Mesenchymal stem cell (in vitro differentiated cells and primary cell): ENCODE data around the gene TIMM44. TPM values are rescaled to one million over a fixed set of nuclear protein-coding genes. Genes with fewer than 3 reads are reported as not detected.

Experiments
- DNase-seq: peaks from one replicate; pipeline ENCODE4 v3.0.0-alpha.2; 2013
- H2AFZ ChIP-seq: one replicate; pipeline ENCODE4 v1.6.1; 2013; ENCODE audit warnings: low read depth, mild to moderate bottlenecking, control low read depth, inconsistent platforms, low read length, moderate library complexity
- H2AK5ac ChIP-seq: 2 replicates; pipeline ENCODE4 v1.6.1; 2013; ENCODE audit warnings: low read length, moderate library complexity, mild to moderate bottlenecking, inconsistent platforms; ENCODE audit not compliant: severe bottlenecking
- H2BK120ac ChIP-seq: one replicate; pipeline ENCODE4 v1.6.1; 2013; ENCODE audit warnings: low read depth, mild to moderate bottlenecking, inconsistent platforms, low read length, moderate library complexity
- H2BK12ac ChIP-seq, 2 experiments: one replicate each; pipeline ENCODE4 v1.6.1; 2013; ENCODE audit warnings: inconsistent platforms in 2 of 2, low read length in 2 of 2, mild to moderate bottlenecking in 2 of 2, moderate library complexity in 2 of 2, control low read depth in 1 of 2
- H2BK15ac ChIP-seq: one replicate; pipeline ENCODE4 v1.6.1; 2013; ENCODE audit warnings: mild to moderate bottlenecking, low read depth, inconsistent platforms; ENCODE audit not compliant: poor library complexity, severe bottlenecking
- H2BK5ac ChIP-seq: 2 replicates; pipeline ENCODE4 v1.6.1; 2013; ENCODE audit warnings: low read depth, mild to moderate bottlenecking, low read length, control low read depth, inconsistent platforms; ENCODE audit not compliant: poor library complexity, severe bottlenecking
- H3K14ac ChIP-seq, 2 experiments: one replicate each; pipeline ENCODE4 v1.6.1; 2013; ENCODE audit warnings: inconsistent platforms in 2 of 2, low read length in 2 of 2, control low read depth in 1 of 2, mild to moderate bottlenecking in 1 of 2, moderate library complexity in 1 of 2
- H3K18ac ChIP-seq, 2 experiments: one replicate each; pipeline ENCODE4 v1.6.1; 2013; ENCODE audit warnings: inconsistent platforms in 2 of 2, low read length in 2 of 2, control low read depth in 1 of 2, low read depth in 1 of 2, mild to moderate bottlenecking in 1 of 2
- H3K23ac ChIP-seq, 2 experiments: one replicate each; pipeline ENCODE4 v1.6.1; 2013; ENCODE audit warnings: inconsistent platforms in 2 of 2, low read length in 2 of 2, mild to moderate bottlenecking in 2 of 2, moderate library complexity in 2 of 2, control low read depth in 1 of 2
- H3K27ac ChIP-seq: 2 replicates; pipeline ENCODE4 v1.5.1; 2013; ENCODE audit warnings: mild to moderate bottlenecking, moderate library complexity, low read length, control low read depth, inconsistent platforms; ENCODE audit not compliant: poor library complexity, severe bottlenecking
- H3K27me3 ChIP-seq, 2 experiments: 2 replicates each; pipeline versions ENCODE4 v1.6.1 to v1.7.0; 2013; ENCODE audit warnings: low read length in 2 of 2, mild to moderate bottlenecking in 2 of 2, moderate library complexity in 2 of 2, control low read depth in 1 of 2, inconsistent platforms in 1 of 2; ENCODE audit not compliant: control insufficient read depth in 1 of 2, insufficient read depth in 1 of 2
- H3K36me3 ChIP-seq, 2 experiments: 2 replicates each; pipeline versions ENCODE4 v1.6.1 to v1.7.0; 2013; ENCODE audit warnings: low read length in 2 of 2, control low read depth in 1 of 2, inconsistent platforms in 1 of 2, low read depth in 1 of 2, mild to moderate bottlenecking in 1 of 2; ENCODE audit not compliant: insufficient read depth in 2 of 2, control insufficient read depth in 1 of 2
- H3K4ac ChIP-seq, 2 experiments: one replicate each; pipeline ENCODE4 v1.6.1; 2013; ENCODE audit warnings: inconsistent platforms in 2 of 2, low read length in 2 of 2, mild to moderate bottlenecking in 2 of 2, moderate library complexity in 2 of 2, control low read depth in 1 of 2, low read depth in 1 of 2
- H3K4me1 ChIP-seq: 2 replicates; pipeline ENCODE4 v1.6.1; 2013; ENCODE audit warnings: low read depth, low read length, control low read depth; ENCODE audit not compliant: control insufficient read depth, insufficient read depth
- H3K4me2 ChIP-seq: 2 replicates; pipeline ENCODE4 v1.6.1; 2013; ENCODE audit warnings: low read length, mild to moderate bottlenecking, inconsistent platforms; ENCODE audit not compliant: poor library complexity, severe bottlenecking
- H3K4me3 ChIP-seq, 2 experiments: 2 replicates each; pipeline versions ENCODE4 v1.5.1 to v1.7.0; 2013; ENCODE audit warnings: low read length in 2 of 2, mild to moderate bottlenecking in 2 of 2, control low read depth in 1 of 2, low read depth in 1 of 2; ENCODE audit not compliant: insufficient read depth in 1 of 2
- H3K79me1 ChIP-seq: replicated peaks from 2 replicates; pipeline ENCODE4 v1.6.1; 2013; ENCODE audit warnings: mild to moderate bottlenecking, control low read depth, low read length, inconsistent platforms; ENCODE audit not compliant: poor library complexity, severe bottlenecking
- H3K9ac ChIP-seq: 2 replicates; pipeline ENCODE4 v1.7.0; 2013; ENCODE audit warnings: mild to moderate bottlenecking, low read length, moderate library complexity
- H3K9me3 ChIP-seq: 2 replicates; pipeline ENCODE4 v1.7.0; 2013; ENCODE audit warnings: mild to moderate bottlenecking, low read length; ENCODE audit not compliant: control insufficient read depth
- H4K8ac ChIP-seq: one replicate; pipeline ENCODE4 v1.6.1; 2013; ENCODE audit warnings: inconsistent platforms, mild to moderate bottlenecking, low read length, moderate library complexity
- H4K91ac ChIP-seq: one replicate; pipeline ENCODE4 v1.6.1; 2013; ENCODE audit warnings: mild to moderate bottlenecking, low read length, inconsistent platforms
- WGBS: methylation state at CpG from one replicate; pipeline ENCODE4 v1.1.7; 2013; ENCODE audit warnings: mixed read lengths; 5-methylcytosine and 5-hydroxymethylcytosine counted together
- polyA plus RNA-seq, 2 experiments: library from polyadenylated mRNA; stranded (reverse); fragments of 200-250 nt; gene quantifications; one replicate each; pipeline ENCODE4 v1.2.3, GENCODE V29; 2013

The TIMM44 gene
- 43.2 TPM for polyA plus RNA-seq (2013, experiment 1 of 2)
- 41.3 TPM for polyA plus RNA-seq (2013, experiment 2 of 2)

GRCh38 chr19:7943444-7944176 lies at the start of gene TIMM44:
TIMM44 (minus strand) TSS chr19:7943666; CDS start chr19:7943651, 15 bp downstream.
- Histone ChIP-seq H2AFZ (peak within 1 kb of the TSS; percentile 85), H3K27me3 (no peaks in the 10 kb centered on the region), H3K18ac (peak within 1 kb of the TSS; percentile 88 to 99), H3K4ac (peak within 1 kb of the TSS; percentile 84), H4K8ac (peak within 1 kb of the TSS; percentile 96), H3K9me3 (no peaks in the 10 kb centered on the region), H3K36me3 (peaks cover 15 to 18% of the 10 kb centered on the region in 2 experiments), H2AK5ac (peak within 1 kb of the TSS; percentile 60), H3K4me1 (peaks cover 10% of the 10 kb centered on the region), H3K23ac (peak within 1 kb of the TSS in 1 of 2 experiments; percentile 14), H2BK5ac (peak within 1 kb of the TSS; percentile 46), H2BK12ac (no peak within 1 kb of the TSS), H3K9ac (peak within 1 kb of the TSS; percentile 99), H2BK120ac (peak within 1 kb of the TSS; percentile 55), H3K14ac (peak within 1 kb of the TSS; percentile 63 to 94), H4K91ac (peak within 1 kb of the TSS; percentile 80), H2BK15ac (peak within 1 kb of the TSS; percentile 45), H3K4me3 (peak within 1 kb of the TSS; percentile 92 to 99), H3K79me1 (peaks cover 30% of the 10 kb centered on the region), H3K4me2 (peak within 1 kb of the TSS; percentile 100), H3K27ac (peak within 1 kb of the TSS; percentile 82)
- WGBS: 1% methylated on average over 56 of the region's 56 CpGs
- peak; percentile 100 for DNase-seq

- peaks cover 24% of the 10 kb centered on the region for H3K4me1 ChIP-seq
- H2BK5ac ChIP-seq: no peak overlapping the region
- H3K4me3 ChIP-seq: no peak overlapping the region
- H2AK5ac ChIP-seq: no peak overlapping the region
- WGBS: 81% methylated on average over 9 of the region's 10 CpGs
- peaks cover 42 to 47% of the 10 kb centered on the region in 2 experiments for H3K36me3 ChIP-seq
- H3K27me3 ChIP-seq: no peaks in the 10 kb centered on the region
- no peak overlapping the region for H3K4ac ChIP-seq
- H2BK120ac ChIP-seq: no peak overlapping the region
- H3K23ac ChIP-seq: no peak overlapping the region
- no peak for DNase-seq
- no peak overlapping the region for H2BK15ac ChIP-seq
- H2AFZ ChIP-seq: no peak overlapping the region
- H3K9me3 ChIP-seq: no peaks in the 10 kb centered on the region
- H4K8ac ChIP-seq: no peak overlapping the region
- H4K91ac ChIP-seq: no peak overlapping the region
- no peak overlapping the region for H3K9ac ChIP-seq
- no peak overlapping the region for H3K27ac ChIP-seq
- peaks cover 17% of the 10 kb centered on the region for H3K79me1 ChIP-seq
- no peak overlapping the region for H2BK12ac ChIP-seq
- no peak overlapping the region for H3K18ac ChIP-seq
- H3K14ac ChIP-seq: no peak overlapping the region
- no peak overlapping the region for H3K4me2 ChIP-seq
Measured at GRCh38 chr19:7992575-7992974, 49.1 kb upstream of the TIMM44 start.

DNA sequence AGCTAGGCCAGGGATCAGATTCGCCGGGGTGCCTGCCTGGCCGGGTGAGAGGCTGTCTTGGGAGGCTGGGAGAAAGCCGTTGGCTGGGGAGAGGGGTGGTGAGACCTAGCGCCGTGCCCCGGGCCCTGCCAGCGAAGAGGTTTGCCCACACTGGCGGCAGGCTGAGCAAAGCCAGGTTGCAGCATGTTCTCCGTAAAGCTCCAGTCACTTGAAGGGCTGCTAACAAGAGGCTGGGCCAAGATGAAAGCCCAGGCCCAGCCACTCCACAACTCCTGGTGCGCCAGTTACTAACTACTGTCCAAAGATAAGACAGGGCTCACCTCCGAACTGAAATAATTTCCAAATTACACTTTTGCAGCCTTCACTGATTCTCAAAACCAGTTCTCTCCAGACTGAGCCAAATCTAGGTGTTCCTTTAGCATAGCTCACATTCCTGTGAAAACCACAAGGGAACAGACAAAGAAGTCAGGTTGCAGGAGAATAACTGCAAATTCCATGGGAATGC lies 45.7 kb upstream of the TIMM44 start:
- Histone ChIP-seq H2AK5ac (peak overlapping the region; percentile 73), H4K91ac (no peak overlapping the region), H3K4me2 (peak overlapping the region; percentile 7), H3K79me1 (peaks cover 24% of the 10 kb centered on the region), H2BK15ac (no peak overlapping the region), H3K36me3 (peaks cover 60 to 64% of the 10 kb centered on the region in 2 experiments), H3K9ac (no peak overlapping the region), H3K18ac (no peak overlapping the region), H3K4me1 (peaks cover 38% of the 10 kb centered on the region), H3K4ac (no peak overlapping the region), H4K8ac (no peak overlapping the region), H3K9me3 (no peaks in the 10 kb centered on the region), H3K4me3 (no peak overlapping the region), H2AFZ (no peak overlapping the region), H2BK5ac (no peak overlapping the region), H3K14ac (no peak overlapping the region), H3K27me3 (no peaks in the 10 kb centered on the region), H2BK12ac (no peak overlapping the region), H3K27ac (peak overlapping the region; percentile 71), H3K23ac (no peak overlapping the region), H2BK120ac (no peak overlapping the region)
- DNase-seq: no peak
- WGBS: 98% methylated on average over 12 of the region's 12 CpGs

DNA sequence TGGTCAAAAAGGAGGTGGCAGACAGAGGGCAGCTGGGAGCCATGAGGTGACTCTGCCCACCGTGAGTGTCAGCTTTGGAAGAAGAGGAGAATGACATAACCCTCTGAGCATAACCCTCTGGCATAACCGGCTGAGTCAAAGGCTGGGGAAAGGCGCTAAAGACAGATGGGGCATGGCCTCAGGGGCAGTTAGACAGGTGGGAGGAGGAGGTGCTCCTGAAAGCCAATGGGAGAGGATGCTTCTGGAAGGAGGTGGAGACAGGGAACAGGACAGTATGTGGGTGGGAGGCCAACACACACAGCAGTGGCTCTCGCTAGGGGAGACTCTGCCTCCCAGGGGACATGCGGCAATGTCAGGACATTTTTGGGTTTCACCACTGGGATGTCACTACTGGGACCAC lies 44.8 kb upstream of the TIMM44 start:
- no peak overlapping the region for H2BK15ac ChIP-seq
- H2BK12ac ChIP-seq: no peak overlapping the region
- no peak overlapping the region for H3K27ac ChIP-seq
- 88% methylated on average over 5 of the region's 5 CpGs for WGBS
- no peak overlapping the region for H3K4me2 ChIP-seq
- peaks cover 68 to 70% of the 10 kb centered on the region in 2 experiments for H3K36me3 ChIP-seq
- no peak overlapping the region for H3K4me3 ChIP-seq
- H3K9me3 ChIP-seq: no peaks in the 10 kb centered on the region
- H4K8ac ChIP-seq: no peak overlapping the region
- no peak overlapping the region for H3K4ac ChIP-seq
- peaks cover 35% of the 10 kb centered on the region for H3K4me1 ChIP-seq
- no peak overlapping the region for H2BK120ac ChIP-seq
- DNase-seq: no peak
- H2AFZ ChIP-seq: no peak overlapping the region
- no peak overlapping the region for H3K23ac ChIP-seq
- H2AK5ac ChIP-seq: peak overlapping the region; percentile 73
- no peaks in the 10 kb centered on the region for H3K27me3 ChIP-seq
- H3K14ac ChIP-seq: no peak overlapping the region
- no peak overlapping the region for H4K91ac ChIP-seq
- H3K79me1 ChIP-seq: peaks cover 31% of the 10 kb centered on the region
- no peak overlapping the region for H3K9ac ChIP-seq
- no peak overlapping the region for H2BK5ac ChIP-seq
- no peak overlapping the region for H3K18ac ChIP-seq
